Osteoblast (primary cell): Measurements from ENCODE around the gene C12orf56. TPM values are rescaled to one million over a fixed set of nuclear protein-coding genes. Genes with fewer than 3 reads are reported as not detected.

Source experiments
- DNase-seq: peaks from one replicate; pipeline ENCODE4 v3.0.0; 2011; ENCODE audit warnings: low spot score, mixed read lengths; ENCODE audit not compliant: insufficient read length; ENCODE audit errors: missing footprints
- H2AFZ ChIP-seq: 2 replicates; pipeline ENCODE4 v1.6.0; 2011; ENCODE audit warnings: mild to moderate bottlenecking, low read length
- H3K27ac ChIP-seq: 2 replicates; pipeline ENCODE4 v1.5.1; 2011; ENCODE audit warnings: mild to moderate bottlenecking, low read depth, low read length, moderate library complexity
- H3K27me3 ChIP-seq: 2 replicates; pipeline ENCODE4 v1.6.0; 2012; ENCODE audit warnings: mild to moderate bottlenecking, control low read depth, inconsistent platforms, low read length, moderate library complexity; ENCODE audit not compliant: insufficient read depth
- H3K36me3 ChIP-seq: 2 replicates; pipeline ENCODE4 v1.5.1; 2011; ENCODE audit warnings: mild to moderate bottlenecking, low read length, control low read depth, moderate library complexity; ENCODE audit not compliant: insufficient read depth
- H3K4me1 ChIP-seq: 2 replicates; pipeline ENCODE4 v1.5.1; 2011; ENCODE audit warnings: mild to moderate bottlenecking, low read length, control low read depth, moderate library complexity; ENCODE audit not compliant: insufficient read depth
- H3K4me2 ChIP-seq: 2 replicates; pipeline ENCODE4 v1.6.0; 2011; ENCODE audit warnings: mild to moderate bottlenecking, low read length; ENCODE audit not compliant: insufficient read depth
- H3K4me3 ChIP-seq: fragments of 200-600 bp; sonication (generic); 3 replicates; pipeline ENCODE4 v1.5.1; 2012; ENCODE audit warnings: mild to moderate bottlenecking, low read length, inconsistent platforms; ENCODE audit not compliant: insufficient read depth
- H3K79me2 ChIP-seq: 2 replicates; pipeline ENCODE4 v1.6.0; 2012; ENCODE audit warnings: mild to moderate bottlenecking, low read length, control low read depth, inconsistent platforms; ENCODE audit not compliant: insufficient read depth
- H3K9me3 ChIP-seq: 2 replicates; pipeline ENCODE4 v1.5.1; 2011; ENCODE audit warnings: low read depth, low read length, control low read depth
- H4K20me1 ChIP-seq: 2 replicates; pipeline ENCODE4 v1.6.0; 2012; ENCODE audit warnings: mild to moderate bottlenecking, low read length, control low read depth; ENCODE audit not compliant: insufficient read depth
- total RNA-seq: library from RNA; depleted of rRNA; stranded (reverse); fragments of >200 nt; gene quantifications from 2 replicates; pipeline ENCODE4 v1.2.3, GENCODE V29; 2012
- TF ChIP-seq, protein P1 (sequence below): IDR thresholded peaks from 2 replicates; pipeline ENCODE4 v1.5.1; 2011; ENCODE audit warnings: mild to moderate bottlenecking, low read depth, low read length, moderate library complexity; ENCODE audit errors: extremely low read depth

C12orf56 gene
- total RNA-seq, 1 donor = 0.36 TPM

DNA sequence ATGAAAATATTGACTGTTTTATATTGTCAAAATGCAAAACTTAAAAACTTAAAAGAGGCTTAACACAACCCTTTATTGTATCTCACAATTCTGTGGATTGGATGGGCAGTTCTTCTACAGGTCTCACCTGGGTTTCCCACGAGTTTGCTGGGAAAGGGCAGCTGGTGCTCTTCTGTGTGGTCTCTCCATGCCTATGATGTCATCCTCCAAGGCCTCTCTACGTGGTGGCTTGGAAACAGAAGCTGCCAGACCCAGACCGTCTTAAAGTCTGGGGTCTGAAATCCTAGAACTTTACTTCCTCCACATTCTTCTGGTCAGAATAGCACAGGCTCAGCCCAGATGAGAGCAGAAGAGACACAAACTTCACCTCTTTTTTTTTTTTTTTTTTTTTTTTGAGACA is 132.0 kb downstream of the C12orf56 start:
- H3K4me1 ChIP-seq = no peaks in the 10 kb centered on the region
- no peaks in the 10 kb centered on the region for H3K36me3 ChIP-seq
- H3K4me3 ChIP-seq = no peak overlapping the region
- H3K4me2 ChIP-seq = no peak overlapping the region
- DNase-seq = no peak
- H3K27ac ChIP-seq = no peak overlapping the region
- no peaks in the 10 kb centered on the region for H4K20me1 ChIP-seq
- no peaks in the 10 kb centered on the region for H3K27me3 ChIP-seq
- H2AFZ ChIP-seq = no peak overlapping the region
- TF ChIP-seq, protein P1, sequence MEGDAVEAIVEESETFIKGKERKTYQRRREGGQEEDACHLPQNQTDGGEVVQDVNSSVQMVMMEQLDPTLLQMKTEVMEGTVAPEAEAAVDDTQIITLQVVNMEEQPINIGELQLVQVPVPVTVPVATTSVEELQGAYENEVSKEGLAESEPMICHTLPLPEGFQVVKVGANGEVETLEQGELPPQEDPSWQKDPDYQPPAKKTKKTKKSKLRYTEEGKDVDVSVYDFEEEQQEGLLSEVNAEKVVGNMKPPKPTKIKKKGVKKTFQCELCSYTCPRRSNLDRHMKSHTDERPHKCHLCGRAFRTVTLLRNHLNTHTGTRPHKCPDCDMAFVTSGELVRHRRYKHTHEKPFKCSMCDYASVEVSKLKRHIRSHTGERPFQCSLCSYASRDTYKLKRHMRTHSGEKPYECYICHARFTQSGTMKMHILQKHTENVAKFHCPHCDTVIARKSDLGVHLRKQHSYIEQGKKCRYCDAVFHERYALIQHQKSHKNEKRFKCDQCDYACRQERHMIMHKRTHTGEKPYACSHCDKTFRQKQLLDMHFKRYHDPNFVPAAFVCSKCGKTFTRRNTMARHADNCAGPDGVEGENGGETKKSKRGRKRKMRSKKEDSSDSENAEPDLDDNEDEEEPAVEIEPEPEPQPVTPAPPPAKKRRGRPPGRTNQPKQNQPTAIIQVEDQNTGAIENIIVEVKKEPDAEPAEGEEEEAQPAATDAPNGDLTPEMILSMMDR = no peak
- H3K9me3 ChIP-seq = no peaks in the 10 kb centered on the region
- no peaks in the 10 kb centered on the region for H3K79me2 ChIP-seq

DNA sequence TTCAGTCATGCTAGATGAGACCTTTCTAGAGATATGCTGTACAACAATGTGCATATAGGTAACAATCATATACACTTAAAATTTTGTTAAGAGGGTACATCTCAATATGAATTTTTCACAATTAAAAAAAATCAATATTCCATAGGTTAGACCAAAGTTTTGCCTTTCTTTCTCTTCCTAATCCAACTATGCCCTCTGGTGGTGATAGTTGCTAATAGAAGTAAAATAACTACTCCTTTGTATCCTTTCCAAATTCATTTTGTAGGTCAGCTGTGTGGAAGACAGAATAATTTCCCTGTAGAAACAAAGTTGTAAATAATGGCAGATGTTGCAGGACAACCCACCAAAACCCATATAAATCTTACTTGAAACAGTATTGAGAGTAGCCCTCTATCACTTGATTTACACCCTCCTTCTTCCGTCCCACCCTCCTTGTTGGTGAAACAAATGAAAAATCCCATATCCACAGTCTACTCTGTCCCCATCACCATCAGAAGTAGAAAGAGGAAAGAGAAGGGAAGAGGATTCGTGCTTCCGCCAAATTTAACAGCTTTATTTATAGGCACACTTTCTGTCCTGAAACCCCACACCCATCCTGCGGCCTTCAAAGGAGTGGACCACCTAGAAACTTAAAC is 134.3 kb downstream of the C12orf56 start:
- H3K36me3 ChIP-seq = no peaks in the 10 kb centered on the region
- H4K20me1 ChIP-seq = no peaks in the 10 kb centered on the region
- TF ChIP-seq, protein P1 = peak; percentile 67
- peak overlapping the region; percentile 6 for H3K4me3 ChIP-seq
- H3K4me1 ChIP-seq = peaks cover 12% of the 10 kb centered on the region
- H2AFZ ChIP-seq = peak overlapping the region; percentile 50
- peak overlapping the region; percentile 56 for H3K4me2 ChIP-seq
- no peaks in the 10 kb centered on the region for H3K79me2 ChIP-seq
- no peaks in the 10 kb centered on the region for H3K9me3 ChIP-seq
- H3K27ac ChIP-seq = no peak overlapping the region
- DNase-seq = peak; percentile 78
- H3K27me3 ChIP-seq = no peaks in the 10 kb centered on the region

DNA sequence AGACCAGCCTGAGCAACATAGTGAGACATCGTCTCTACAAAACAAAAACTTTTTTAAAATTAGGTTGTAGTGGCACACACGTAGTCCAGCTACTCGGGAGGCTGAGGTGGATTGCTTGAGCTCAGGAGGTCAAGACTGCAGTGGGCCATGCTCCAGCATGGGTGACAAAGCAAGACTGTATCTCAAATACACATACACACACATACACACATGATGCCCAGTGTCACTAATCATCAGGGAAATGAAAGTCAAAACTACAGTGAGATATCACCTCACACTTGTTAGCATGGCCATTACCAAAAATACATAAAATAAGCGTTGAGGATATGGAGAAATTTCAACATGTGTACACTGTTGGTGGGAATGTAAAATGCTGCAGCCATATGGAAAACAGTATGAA is 135.3 kb downstream of the C12orf56 start:
- H3K4me1 ChIP-seq = peaks cover 12% of the 10 kb centered on the region
- TF ChIP-seq, protein P1 = no peak
- H2AFZ ChIP-seq = no peak overlapping the region
- DNase-seq = no peak
- no peaks in the 10 kb centered on the region for H3K79me2 ChIP-seq
- no peak overlapping the region for H3K27ac ChIP-seq
- no peaks in the 10 kb centered on the region for H3K36me3 ChIP-seq
- H4K20me1 ChIP-seq = no peaks in the 10 kb centered on the region
- no peaks in the 10 kb centered on the region for H3K9me3 ChIP-seq
- no peak overlapping the region for H3K4me3 ChIP-seq
- no peak overlapping the region for H3K4me2 ChIP-seq
- no peaks in the 10 kb centered on the region for H3K27me3 ChIP-seq

DNA sequence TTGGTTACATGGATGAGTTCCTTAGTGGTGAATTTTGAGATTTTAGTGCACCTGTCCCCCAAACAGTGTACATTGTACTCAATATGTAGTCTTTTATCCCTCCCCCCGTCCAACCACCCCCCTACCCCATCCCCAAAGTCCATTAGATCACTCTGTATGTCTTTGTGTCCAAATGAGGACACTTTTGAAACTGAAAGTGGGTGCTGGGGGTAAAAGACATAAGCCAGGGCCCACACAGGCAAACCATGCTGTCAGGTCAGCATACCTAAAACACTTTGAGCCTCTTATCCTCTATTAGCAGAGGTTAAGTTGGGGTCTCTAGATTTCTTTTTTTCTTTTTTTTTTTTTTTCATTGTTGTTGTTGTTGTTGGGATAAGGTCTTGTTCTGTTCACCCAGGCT is 137.2 kb downstream of the C12orf56 start:
- DNase-seq = no peak
- H3K27me3 ChIP-seq = no peaks in the 10 kb centered on the region
- no peak overlapping the region for H3K4me3 ChIP-seq
- H3K4me2 ChIP-seq = no peak overlapping the region
- H3K4me1 ChIP-seq = peaks cover 12% of the 10 kb centered on the region
- H3K9me3 ChIP-seq = no peaks in the 10 kb centered on the region
- peak overlapping the region; percentile 74 for H3K27ac ChIP-seq
- H4K20me1 ChIP-seq = no peaks in the 10 kb centered on the region
- H2AFZ ChIP-seq = peak overlapping the region; percentile 67
- TF ChIP-seq, protein P1 = no peak
- no peaks in the 10 kb centered on the region for H3K36me3 ChIP-seq
- no peaks in the 10 kb centered on the region for H3K79me2 ChIP-seq
